Breast epithelium (tissue), 4 donors: Measurements from ENCODE around the gene ASIC1. TPM values are rescaled to one million over a fixed set of nuclear protein-coding genes. Genes with fewer than 3 reads are reported as not detected.

Source experiments
- DNase-seq, 2 donors: peaks; one replicate each; pipeline ENCODE4 v3.0.0-alpha.2; 2019; ENCODE audit warnings: low spot score in 2 of 2
- H3K27ac ChIP-seq, 2 donors: fragments of 200-600 bp; sonication (generic) in 1 of 2; one replicate each; pipeline ENCODE4 v1.5.1; 2016 to 2019; ENCODE audit warnings: mild to moderate bottlenecking in 1 of 2
- H3K27me3 ChIP-seq, 2 donors: fragments of 200-600 bp; sonication (generic) in 1 of 2; one replicate each; pipeline versions ENCODE4 v1.5.1 to v1.6.0; 2017 to 2019; ENCODE audit warnings: control low read depth in 1 of 2, mild to moderate bottlenecking in 1 of 2
- H3K36me3 ChIP-seq: fragments of 200-600 bp; one replicate; pipeline ENCODE4 v1.5.1; 2019
- H3K4me1 ChIP-seq, 2 donors: fragments of 200-600 bp; sonication (generic); one replicate each; pipeline ENCODE4 v1.5.1; 2016 to 2019; ENCODE audit warnings: control low read depth in 1 of 2
- H3K4me3 ChIP-seq, 3 donors: fragments of 200-600 bp; sonication (generic); 1 replicate in 2 of 3; 2 replicates in 1 of 3; pipeline ENCODE4 v1.5.1; 2016 to 2019; ENCODE audit warnings: mild to moderate bottlenecking in 3 of 3, moderate library complexity in 2 of 3
- H3K9me3 ChIP-seq, 2 donors: fragments of 200-600 bp; sonication (generic) in 1 of 2; one replicate each; pipeline ENCODE4 v1.5.1; 2016 to 2019; ENCODE audit warnings: control low read depth in 1 of 2
- CTCF ChIP-seq, 3 donors: fragments of 450-650 bp; IDR thresholded peaks; one replicate each; pipeline ENCODE4 v1.5.1; 2016 to 2017; ENCODE audit warnings: antibody characterized with exemption in 3 of 3, mild to moderate bottlenecking in 3 of 3, moderate library complexity in 3 of 3
- POLR2A ChIP-seq: fragments of 450-650 bp; IDR thresholded peaks from one replicate; pipeline ENCODE4 v1.6.1; 2016; ENCODE audit warnings: antibody characterized with exemption, mild to moderate bottlenecking, moderate library complexity
- POLR2AphosphoS5 ChIP-seq, 3 donors: sonication (generic); formaldehyde crosslinking; IDR thresholded peaks; one replicate each; pipeline ENCODE4 v1.6.1; 2017; ENCODE audit warnings: antibody characterized with exemption in 3 of 3
- intact Hi-C: fragments of 100-400 bp; cut with DNase I; formaldehyde crosslinking; loops from one replicate; pipeline ENCODE4 v1.15.1; 2023; ENCODE audit warnings: low total_unique reads
- total RNA-seq, 3 donors: library from RNA; depleted of rRNA; stranded (reverse); fragments of >200 nt; gene quantifications; one replicate each; pipeline ENCODE4 v1.1.0, GENCODE V29; 2016

ASIC1 gene
- total RNA-seq, 3 donors from 2014 or later: 0.80 to 0.98 (median 0.88) TPM

GRCh38 chr12:50117057-50117622 lies 59.7 kb downstream of the ASIC1 start:
- Histone ChIP-seq H3K27ac (no peak overlapping the region), H3K9me3 (no peaks in the 10 kb centered on the region), H3K36me3 (no peaks in the 10 kb centered on the region), H3K27me3 (no peaks in the 10 kb centered on the region), H3K4me3 (no peak overlapping the region), H3K4me1 (no peaks in the 10 kb centered on the region)
- no peak for TF ChIP-seq POLR2A
- DNase-seq: peak in 1 of 2 donors; percentile 2
- intact Hi-C loops: loop anchor here (5.0 kb wide), 1 partner anchor 45 kb away; no protein-coding TSS in a partner anchor

GRCh38 chr12:50119387-50119786 lies 62.0 kb downstream of the ASIC1 start:
- intact Hi-C loops: loop anchor here (5.0 kb wide), 1 partner anchor 43 kb away; no protein-coding TSS in a partner anchor
- Histone ChIP-seq H3K9me3 (no peaks in the 10 kb centered on the region), H3K27me3 (no peaks in the 10 kb centered on the region), H3K27ac (no peak overlapping the region), H3K36me3 (no peaks in the 10 kb centered on the region), H3K4me3 (no peak overlapping the region), H3K4me1 (no peaks in the 10 kb centered on the region)
- DNase-seq: peak in 1 of 2 donors; percentile 17
- no peak for TF ChIP-seq POLR2AphosphoS5 (IDR thresholded peaks at IDR 0.05)
- no peak for TF ChIP-seq POLR2A
- TF ChIP-seq CTCF (IDR thresholded peaks at IDR 0.05): no peak

GRCh38 chr12:50120521-50120920 lies 63.1 kb downstream of the ASIC1 start:
- intact Hi-C loops: no loop called here
- TF ChIP-seq POLR2A (no peak), POLR2AphosphoS5 (IDR thresholded peaks at IDR 0.05) (no peak), CTCF (IDR thresholded peaks at IDR 0.05) (no peak)
- Histone ChIP-seq H3K4me3 (no peak overlapping the region), H3K9me3 (no peaks in the 10 kb centered on the region), H3K4me1 (no peaks in the 10 kb centered on the region), H3K36me3 (no peaks in the 10 kb centered on the region), H3K27me3 (no peaks in the 10 kb centered on the region), H3K27ac (no peak overlapping the region)
- DNase-seq: no peak

GRCh38 chr12:50120953-50121352 lies 63.6 kb downstream of the ASIC1 start:
- Histone ChIP-seq H3K36me3 (no peaks in the 10 kb centered on the region), H3K27me3 (no peaks in the 10 kb centered on the region), H3K4me1 (no peaks in the 10 kb centered on the region), H3K4me3 (no peak overlapping the region), H3K27ac (no peak overlapping the region), H3K9me3 (no peaks in the 10 kb centered on the region)
- intact Hi-C loops: no loop called here
- DNase-seq: peak in 1 of 2 donors; percentile 5
- no peak for TF ChIP-seq POLR2AphosphoS5 (IDR thresholded peaks at IDR 0.05)
- TF ChIP-seq POLR2A: no peak
- no peak for TF ChIP-seq CTCF (IDR thresholded peaks at IDR 0.05)

GRCh38 chr12:50121641-50122040 lies 64.2 kb downstream of the ASIC1 start:
- no peaks in the 10 kb centered on the region for H3K4me1 ChIP-seq
- H3K4me3 ChIP-seq: no peak overlapping the region
- H3K27ac ChIP-seq: no peak overlapping the region
- H3K27me3 ChIP-seq: no peaks in the 10 kb centered on the region
- H3K36me3 ChIP-seq: no peaks in the 10 kb centered on the region
- DNase-seq: no peak
- TF ChIP-seq CTCF (IDR thresholded peaks at IDR 0.05) (no peak), POLR2AphosphoS5 (IDR thresholded peaks at IDR 0.05) (no peak), POLR2A (no peak)
- H3K9me3 ChIP-seq: no peaks in the 10 kb centered on the region
- intact Hi-C loops: no loop called here

- Histone ChIP-seq H3K27me3 (no peaks in the 10 kb centered on the region), H3K27ac (no peak overlapping the region), H3K36me3 (no peaks in the 10 kb centered on the region), H3K4me1 (no peaks in the 10 kb centered on the region), H3K4me3 (no peak overlapping the region), H3K9me3 (no peaks in the 10 kb centered on the region)
- intact Hi-C loops: no loop called here
- DNase-seq: peak in 1 of 2 donors; percentile 0
- TF ChIP-seq POLR2A (no peak), POLR2AphosphoS5 (IDR thresholded peaks at IDR 0.05) (no peak), CTCF (IDR thresholded peaks at IDR 0.05) (no peak)
These were observed 65.8 kb downstream of the ASIC1 start for GRCh38 chr12:50123203-50123602.
